ENCODE results near the gene ATP8A2.

DNA sequence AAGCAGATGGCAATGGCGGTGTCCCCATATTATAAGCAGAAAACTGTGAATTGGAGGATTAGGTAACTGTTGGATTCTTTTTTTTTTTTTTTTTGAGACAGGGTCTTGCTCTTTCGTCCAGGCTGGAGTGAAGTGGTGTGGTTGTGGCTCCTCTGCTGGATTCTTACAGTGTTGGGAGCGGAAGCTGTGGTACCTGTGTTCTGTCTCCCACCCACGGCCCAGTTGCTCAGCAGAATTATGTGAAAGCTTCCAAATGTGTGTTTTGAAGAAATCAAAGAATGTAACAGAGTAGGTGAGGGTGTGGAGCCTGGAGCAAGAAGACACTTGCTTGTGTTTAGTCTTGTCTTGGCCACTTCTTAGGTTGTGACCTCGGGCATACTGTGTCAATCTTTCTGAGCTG lies 384.5 kb downstream of the ATP8A2 start:
- TF ChIP-seq POLR2A (IDR thresholded peaks at IDR 0.05): no peak
- TF ChIP-seq, protein P1, sequence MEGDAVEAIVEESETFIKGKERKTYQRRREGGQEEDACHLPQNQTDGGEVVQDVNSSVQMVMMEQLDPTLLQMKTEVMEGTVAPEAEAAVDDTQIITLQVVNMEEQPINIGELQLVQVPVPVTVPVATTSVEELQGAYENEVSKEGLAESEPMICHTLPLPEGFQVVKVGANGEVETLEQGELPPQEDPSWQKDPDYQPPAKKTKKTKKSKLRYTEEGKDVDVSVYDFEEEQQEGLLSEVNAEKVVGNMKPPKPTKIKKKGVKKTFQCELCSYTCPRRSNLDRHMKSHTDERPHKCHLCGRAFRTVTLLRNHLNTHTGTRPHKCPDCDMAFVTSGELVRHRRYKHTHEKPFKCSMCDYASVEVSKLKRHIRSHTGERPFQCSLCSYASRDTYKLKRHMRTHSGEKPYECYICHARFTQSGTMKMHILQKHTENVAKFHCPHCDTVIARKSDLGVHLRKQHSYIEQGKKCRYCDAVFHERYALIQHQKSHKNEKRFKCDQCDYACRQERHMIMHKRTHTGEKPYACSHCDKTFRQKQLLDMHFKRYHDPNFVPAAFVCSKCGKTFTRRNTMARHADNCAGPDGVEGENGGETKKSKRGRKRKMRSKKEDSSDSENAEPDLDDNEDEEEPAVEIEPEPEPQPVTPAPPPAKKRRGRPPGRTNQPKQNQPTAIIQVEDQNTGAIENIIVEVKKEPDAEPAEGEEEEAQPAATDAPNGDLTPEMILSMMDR (IDR thresholded peaks at IDR 0.05): no peak

All from right lobe of liver (tissue), 4 donors.